Hepatocyte (in vitro differentiated cells): ENCODE results near the gene FAM78A. TPM values are rescaled to one million over a fixed set of nuclear protein-coding genes. Genes with fewer than 3 reads are reported as not detected.

Experiments used
- DNase-seq: peaks from one replicate; pipeline ENCODE4 v3.0.0-alpha.2; 2016; ENCODE audit warnings: low spot score
- H2AFZ ChIP-seq: fragments of 200-600 bp; sonication (generic); 2 replicates; pipeline ENCODE4 v1.6.0; 2016; ENCODE audit warnings: antibody characterized with exemption, mild to moderate bottlenecking
- H3K27ac ChIP-seq: fragments of 200-600 bp; sonication (generic); 2 replicates; pipeline ENCODE4 v1.5.1; 2016; ENCODE audit warnings: mild to moderate bottlenecking
- H3K27me3 ChIP-seq: fragments of 200-600 bp; sonication (generic); 2 replicates; pipeline ENCODE4 v1.6.1; 2016
- H3K36me3 ChIP-seq: fragments of 200-600 bp; sonication (generic); replicated peaks from 2 replicates; pipeline ENCODE4 v1.5.1; 2016; ENCODE audit warnings: low read depth; ENCODE audit not compliant: insufficient read depth
- H3K4me1 ChIP-seq: fragments of 200-600 bp; sonication (generic); 2 replicates; pipeline ENCODE4 v1.5.1; 2016; ENCODE audit warnings: mild to moderate bottlenecking, moderate library complexity; ENCODE audit not compliant: insufficient read depth
- H3K4me2 ChIP-seq: fragments of 200-600 bp; sonication (generic); 2 replicates; pipeline ENCODE4 v1.6.0; 2016
- H3K4me3 ChIP-seq: fragments of 200-600 bp; sonication (generic); 2 replicates; pipeline ENCODE4 v1.5.1; 2016; ENCODE audit warnings: mild to moderate bottlenecking
- H3K79me2 ChIP-seq: fragments of 200-600 bp; sonication (generic); 2 replicates; pipeline ENCODE4 v1.6.0; 2017; ENCODE audit warnings: mild to moderate bottlenecking
- H3K9me2 ChIP-seq: fragments of 200-600 bp; sonication (generic); replicated peaks from 2 replicates; pipeline ENCODE4 v1.6.0; 2017; ENCODE audit warnings: mild to moderate bottlenecking; ENCODE audit not compliant: insufficient read depth
- H3K9me3 ChIP-seq: fragments of 200-600 bp; sonication (generic); 2 replicates; pipeline ENCODE4 v1.5.1; 2016; ENCODE audit warnings: low read depth, mild to moderate bottlenecking
- H4K20me1 ChIP-seq: fragments of 200-600 bp; sonication (generic); 2 replicates; pipeline ENCODE4 v1.6.0; 2016; ENCODE audit warnings: mild to moderate bottlenecking; ENCODE audit not compliant: insufficient read depth, poor library complexity, severe bottlenecking
- CTCF ChIP-seq: fragments of 200-600 bp; sonication (generic); IDR thresholded peaks from 2 replicates; pipeline ENCODE4 v1.5.1; 2016; ENCODE audit warnings: antibody characterized with exemption, mild to moderate bottlenecking; ENCODE audit not compliant: poor library complexity
- EZH2 ChIP-seq: fragments of 200-600 bp; sonication (generic); IDR thresholded peaks from 2 replicates; pipeline ENCODE4 v1.6.1; 2016; ENCODE audit warnings: antibody characterized with exemption, mild to moderate bottlenecking, borderline replicate concordance
- EZH2phosphoT487 ChIP-seq: fragments of 200-600 bp; sonication (generic); IDR thresholded peaks from one replicate; pipeline ENCODE4 v1.6.1; 2018; ENCODE audit warnings: antibody characterized with exemption, mild to moderate bottlenecking, low read depth, moderate library complexity; ENCODE audit not compliant: unreplicated experiment, severe bottlenecking
- WGBS: methylation state at CpG from one replicate; pipeline ENCODE4 v1.1.6; 2016; ENCODE audit warnings: low lambda C conversion rate; ENCODE audit errors: missing lambda C conversion rate; 5-methylcytosine and 5-hydroxymethylcytosine counted together
- polyA plus RNA-seq: library from polyadenylated mRNA; unstranded; fragments of >200 nt; fragmentation: Nextera tagmentation; extraction: Ambion mirVana; gene quantifications from 2 replicates; pipeline ENCODE4 v1.2.1, GENCODE V29; 2016
- total RNA-seq: library from RNA; depleted of rRNA; stranded (reverse); fragments of >200 nt; gene quantifications from 2 replicates; pipeline ENCODE4 v1.2.3, GENCODE V29; 2014

Gene FAM78A
- total and polyA plus RNA-seq, 2 experiments from 2014 or later, result 0.27 TPM; not detected in 1

DNA sequence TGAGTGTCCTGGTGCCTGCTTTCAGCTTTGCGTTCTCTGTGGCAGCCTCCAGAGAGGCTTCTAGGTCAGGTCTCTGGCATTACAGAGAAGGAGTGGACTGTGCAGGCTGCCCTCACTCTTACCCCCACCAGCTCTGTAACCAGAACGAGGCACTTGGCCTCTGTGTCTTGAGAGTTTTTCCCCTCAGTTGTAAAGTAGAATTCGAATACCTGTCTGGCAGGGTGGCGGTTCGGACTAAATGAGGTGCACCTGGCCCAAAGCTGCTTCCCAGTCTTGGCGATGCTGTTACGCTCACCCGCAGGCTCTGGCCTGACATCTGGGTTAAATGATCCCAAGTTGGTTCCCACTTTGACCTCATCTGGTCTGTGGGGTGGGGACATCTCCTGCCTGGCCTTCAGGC, 40.1 kb downstream of the FAM78A start:
- Histone ChIP-seq H3K27me3 (no peaks in the 10 kb centered on the region), H4K20me1 (no peaks in the 10 kb centered on the region), H3K27ac (no peak overlapping the region), H3K4me1 (peaks cover 12% of the 10 kb centered on the region), H3K9me2 (no peaks in the 10 kb centered on the region), H3K4me3 (no peak overlapping the region), H3K9me3 (no peaks in the 10 kb centered on the region), H3K79me2 (no peaks in the 10 kb centered on the region), H3K4me2 (no peak overlapping the region), H3K36me3 (no peaks in the 10 kb centered on the region), H2AFZ (no peak overlapping the region)
- DNase-seq, result no peak
- 94% methylated on average over 8 of the region's 8 CpGs for WGBS
- no peak for TF ChIP-seq EZH2
- TF ChIP-seq CTCF, result no peak
- TF ChIP-seq EZH2phosphoT487, result no peak

DNA sequence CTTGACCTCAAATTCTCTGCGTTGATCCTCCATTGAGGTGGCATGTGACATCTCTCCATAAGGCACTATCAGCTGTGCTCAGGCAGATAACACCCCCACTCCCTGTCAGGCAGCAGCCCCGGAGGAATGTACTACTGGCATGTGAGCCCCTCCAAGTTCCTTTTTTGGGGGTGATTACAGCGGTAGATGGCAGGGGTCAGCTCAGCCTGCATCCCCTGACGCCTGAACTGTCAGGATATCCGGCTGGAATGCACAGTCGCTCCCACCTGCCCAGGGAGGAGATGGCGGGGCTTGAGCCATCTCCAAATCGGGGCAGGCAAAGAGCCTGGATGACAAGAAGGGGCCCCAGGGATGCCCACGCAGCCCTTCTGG, 40.8 kb downstream of the FAM78A start:
- Histone ChIP-seq H3K36me3 (no peaks in the 10 kb centered on the region), H3K79me2 (no peaks in the 10 kb centered on the region), H3K9me2 (no peaks in the 10 kb centered on the region), H3K9me3 (no peaks in the 10 kb centered on the region), H3K4me2 (no peak overlapping the region), H3K27ac (no peak overlapping the region), H3K4me1 (peaks cover 12% of the 10 kb centered on the region), H3K27me3 (no peaks in the 10 kb centered on the region), H4K20me1 (no peaks in the 10 kb centered on the region), H2AFZ (no peak overlapping the region), H3K4me3 (no peak overlapping the region)
- DNase-seq, result no peak
- no peak for TF ChIP-seq CTCF
- TF ChIP-seq EZH2, result no peak
- TF ChIP-seq EZH2phosphoT487, result no peak
- WGBS, result 92% methylated on average over 9 of the region's 9 CpGs

DNA sequence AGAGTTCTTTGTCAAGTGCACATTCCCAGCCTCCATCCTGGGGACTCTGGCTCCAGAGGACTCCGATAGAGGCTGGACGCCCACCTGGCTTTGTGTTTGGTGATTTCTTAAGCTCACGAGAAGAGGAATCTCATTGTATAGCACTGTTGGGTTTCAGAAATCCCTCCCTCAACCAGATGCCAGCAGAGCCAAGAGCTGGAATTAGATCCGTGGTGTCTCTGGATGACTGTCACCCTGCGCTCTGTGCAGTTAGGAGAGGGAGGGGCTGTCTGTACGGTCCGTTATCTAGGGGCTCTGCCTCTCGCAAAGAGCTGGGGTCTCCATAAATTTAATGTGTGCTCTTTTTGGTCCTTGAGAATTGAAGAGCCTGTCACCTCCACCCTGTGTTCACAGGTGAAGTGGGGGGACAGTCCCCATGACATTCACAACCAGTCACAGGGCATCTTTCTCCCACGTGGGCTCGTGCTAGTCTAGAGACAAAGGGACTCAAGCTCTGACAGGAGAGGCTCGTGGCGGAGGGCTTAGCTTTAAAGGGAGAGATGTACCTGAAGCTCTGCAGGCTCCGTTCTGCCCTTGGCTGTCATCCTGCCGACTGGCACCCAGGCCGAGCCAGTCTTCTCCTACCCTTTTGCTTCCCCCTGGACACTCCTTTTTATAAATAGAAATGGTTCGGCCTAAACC, 41.4 kb downstream of the FAM78A start:
- peaks cover 12% of the 10 kb centered on the region for H3K4me1 ChIP-seq
- H3K9me3 ChIP-seq, result no peaks in the 10 kb centered on the region

More for the DNA sequence above, 41.4 kb downstream of the FAM78A start:
- Histone ChIP-seq H3K36me3 (no peaks in the 10 kb centered on the region), H3K27me3 (no peaks in the 10 kb centered on the region), H3K79me2 (no peaks in the 10 kb centered on the region), H3K9me2 (no peaks in the 10 kb centered on the region), H3K4me3 (no peak overlapping the region), H2AFZ (no peak overlapping the region), H3K27ac (no peak overlapping the region), H4K20me1 (no peaks in the 10 kb centered on the region), H3K4me2 (no peak overlapping the region)
- TF ChIP-seq EZH2 (no peak), EZH2phosphoT487 (no peak), CTCF (no peak)
- no peak for DNase-seq
- 88% methylated on average over 16 of the region's 16 CpGs for WGBS
